ENCODE results near the gene HSPA9.

GRCh38 chr5:138620663-138621224 lies 45.5 kb upstream of the HSPA9 start:
- no peak for TF ChIP-seq CTCF (IDR thresholded peaks at IDR 0.05)
- TF ChIP-seq POLR2A (IDR thresholded peaks at IDR 0.05): no peak
- TF ChIP-seq POLR2AphosphoS5 (IDR thresholded peaks at IDR 0.05): no peak

All from sigmoid colon (tissue), 4 donors.